Measurements from ENCODE around the gene C3orf18. TPM values are rescaled to one million over a fixed set of nuclear protein-coding genes. Genes with fewer than 3 reads are reported as not detected.

C3orf18 gene
- total RNA-seq, 1 experiment from 2014 or later: 10.1 TPM

DNA sequence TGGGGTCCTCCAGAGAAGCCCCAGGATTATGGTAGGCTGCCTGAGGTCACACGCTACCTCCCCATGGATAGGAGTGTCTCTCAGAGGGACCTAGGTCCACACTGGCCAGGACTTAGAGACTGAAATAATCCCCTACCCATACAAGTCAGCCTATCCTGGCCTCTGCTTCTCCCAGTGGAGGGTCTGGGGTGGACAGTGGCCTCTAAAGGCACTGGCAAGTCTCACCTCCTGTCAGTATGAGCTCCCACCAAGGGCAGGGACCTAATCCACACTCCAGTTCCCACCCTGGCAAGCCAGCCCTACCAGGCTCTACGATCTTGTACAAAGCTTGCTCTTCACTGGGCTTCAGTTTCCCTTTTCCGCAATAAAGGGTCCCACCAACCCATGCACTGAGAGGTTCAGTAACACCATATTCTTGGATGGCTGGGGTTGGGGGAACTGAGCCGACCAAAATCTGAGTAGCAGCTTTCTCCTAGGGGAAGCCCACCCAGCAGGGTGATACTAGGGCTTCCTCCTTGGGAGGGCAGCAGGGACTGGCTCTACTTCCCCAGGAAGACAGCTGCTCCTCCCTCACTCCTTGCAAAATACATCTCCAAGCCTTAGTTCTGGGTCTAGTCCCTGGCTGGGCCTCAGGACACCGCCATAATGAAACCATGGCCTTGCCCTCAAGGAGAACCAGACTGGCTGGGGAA, 41.7 kb upstream of the C3orf18 start:
- Histone ChIP-seq H3K4me1 (ENCODE audit: control insufficient read depth in 1 of 2, insufficient read depth in 2 of 2, low read length in 2 of 2) (peaks cover 9 to 26% of the 10 kb centered on the region in 2 experiments; a peak in 3 of 4 replicates), H3K36me3 (ENCODE audit: control insufficient read depth in 1 of 2, insufficient read depth in 2 of 2, low read length in 2 of 2) (0 out of 4 replicates have a peak, but pooled peaks cover 0 to 5% of the 10 kb centered on the region in 2 experiments), H3K27me3 (ENCODE audit: insufficient read depth, low read length) (no peaks in the 10 kb centered on the region), H3K79me2 (ENCODE audit: insufficient read depth, low read length) (no peaks in the 10 kb centered on the region; the same call in 1 of the 2 replicates), H3K27ac (ENCODE audit: low read depth, low read length) (no peak overlapping the region), H3K9ac (ENCODE audit: low read length) (no peak overlapping the region), H3K9me3 (ENCODE audit: control insufficient read depth in 1 of 2, insufficient read depth in 1 of 2, low read depth in 1 of 2, low read length in 2 of 2) (no peaks in the 10 kb centered on the region), H2AFZ (ENCODE audit: low read depth, low read length, poor library complexity, severe bottlenecking) (no peak overlapping the region), H3K9me2 (ENCODE audit: insufficient read depth) (no peaks in the 10 kb centered on the region), H4K20me1 (ENCODE audit: insufficient read depth) (no peaks in the 10 kb centered on the region), H3K4me2 (ENCODE audit: low read length) (no peak overlapping the region), H3K4me3 (replicated peaks in 1 of 2; ENCODE audit: low read depth in 1 of 2, low read length in 2 of 2) (no peak overlapping the region)
- ChIA-PET CTCF (interaction anchor here (1.6 to 1.8 kb wide), 2 partner anchors 8 to 40 kb away, joined by 4 to 8 read pairs; partner anchors contain the start of gene HEMK1), RAD21 (ENCODE audit: low non-redundant PET in 1 of 2, low total read pairs in 2 of 2, uncharacterized antibody in 2 of 2, unreplicated experiment in 2 of 2) (no interaction called here), POLR2A (no interaction called here)
- ATAC-seq: no peak
- intact Hi-C loops (cut with micrococcal nuclease): no loop called here
- no TSS peak for BruUV-seq (replicated peaks)
- no peak for TF ChIP-seq YY1 (IDR thresholded peaks at IDR 0.05; ENCODE audit: extremely low read depth, insufficient replicate concordance, low read depth, low read length)
- no peak for DNase-seq (ENCODE audit: low read depth, low spot score)

GRCh38 chr3:50608278-50608677, 40.7 kb upstream of the C3orf18 start:
- ATAC-seq (no peak), DNase-seq (ENCODE audit: low read depth, low spot score) (no peak)
- BruUV-seq (replicated peaks): no TSS peak
- H3K36me3 ChIP-seq (ENCODE audit: control insufficient read depth in 1 of 2, insufficient read depth in 2 of 2, low read length in 2 of 2): 0 out of 4 replicates have a peak, but pooled peaks cover 0 to 5% of the 10 kb centered on the region in 2 experiments
- RAD21 ChIA-PET (ENCODE audit: low non-redundant PET in 1 of 2, low total read pairs in 2 of 2, uncharacterized antibody in 2 of 2, unreplicated experiment in 2 of 2): no interaction called here
- no peak overlapping the region for H3K27ac ChIP-seq (ENCODE audit: low read depth, low read length)
- intact Hi-C loops (cut with micrococcal nuclease): no loop called here
- no peak overlapping the region for H2AFZ ChIP-seq (ENCODE audit: low read depth, low read length, poor library complexity, severe bottlenecking)
- CTCF ChIA-PET: no interaction called here
- no peak overlapping the region for H3K4me3 ChIP-seq (replicated peaks in 1 of 2; ENCODE audit: low read depth in 1 of 2, low read length in 2 of 2)
- TF ChIP-seq CEBPB (IDR thresholded peaks at IDR 0.05; ENCODE audit: low read depth): no peak
- POLR2A ChIA-PET: no interaction called here
- no peaks in the 10 kb centered on the region for H3K9me2 ChIP-seq (ENCODE audit: insufficient read depth)
- no peak overlapping the region for H3K9ac ChIP-seq (ENCODE audit: low read length)
- no peaks in the 10 kb centered on the region for H3K9me3 ChIP-seq (ENCODE audit: control insufficient read depth in 1 of 2, insufficient read depth in 1 of 2, low read depth in 1 of 2, low read length in 2 of 2)
- no peak overlapping the region for H3K4me2 ChIP-seq (ENCODE audit: low read length)
- H3K4me1 ChIP-seq (ENCODE audit: control insufficient read depth in 1 of 2, insufficient read depth in 2 of 2, low read length in 2 of 2): peaks cover 10 to 28% of the 10 kb centered on the region in 2 experiments; a peak in 3 of 4 replicates
- H3K27me3 ChIP-seq (ENCODE audit: insufficient read depth, low read length): no peaks in the 10 kb centered on the region
- no peaks in the 10 kb centered on the region for H4K20me1 ChIP-seq (ENCODE audit: insufficient read depth)
- no peaks in the 10 kb centered on the region; the same call in 1 of the 2 replicates for H3K79me2 ChIP-seq (ENCODE audit: insufficient read depth, low read length)
